ENCODE results near the gene TMUB1. TPM values are rescaled to one million over a fixed set of nuclear protein-coding genes. Genes with fewer than 3 reads are reported as not detected.

TMUB1 gene
- total and polyA plus RNA-seq, 9 of the 15 experiments (the other 6 are each of a cell fraction or from before 2014, with no cell fraction given) = 0.14 to 241 (median 74.1) TPM

GRCh38 chr7:151061213-151062110 lies 21.8 kb downstream of the TMUB1 start (continued):
- TF ChIP-seq ZHX1 (conservative IDR thresholded peaks at IDR 0.05; ENCODE audit: low read length) = no peak
- TF ChIP-seq JUN (IDR thresholded peaks at IDR 0.05; ENCODE audit: borderline replicate concordance, low read depth, low read length) = no peak
- no peak for TF ChIP-seq JUN (CRISPR knock-in tag; IDR thresholded peaks at IDR 0.05; ENCODE audit: borderline replicate concordance)
- no peak for TF ChIP-seq FOXJ3 (CRISPR knock-in tag; IDR thresholded peaks at IDR 0.05)
- no peak for TF ChIP-seq MTF1 (CRISPR knock-in tag; IDR thresholded peaks at IDR 0.05; ENCODE audit: borderline replicate concordance)
- no peak; the same call in 1 of the 2 replicates for TF ChIP-seq TEAD4 (IDR thresholded peaks at IDR 0.05; ENCODE audit: low read length)
- no peak for TF ChIP-seq TEAD4 (CRISPR knock-in tag; IDR thresholded peaks at IDR 0.05; ENCODE audit: borderline replicate concordance)
- TF ChIP-seq NCOA1 (IDR thresholded peaks at IDR 0.05; ENCODE audit: low read depth) = no peak
- TF ChIP-seq ZNF740 (CRISPR knock-in tag; IDR thresholded peaks at IDR 0.05) = 0 out of 2 replicates have a peak, but pooled peaks have one; percentile 60
- TF ChIP-seq ZNF740 (tag; IDR thresholded peaks at IDR 0.05) = no peak
- no peak; the same call in 1 of the 2 replicates for TF ChIP-seq ZSCAN29 (IDR thresholded peaks at IDR 0.05)
- TF ChIP-seq ZFP36 (IDR thresholded peaks at IDR 0.05; ENCODE audit: low read depth, low read length, partially characterized antibody) = no peak
- no peak for TF ChIP-seq MYNN (IDR thresholded peaks at IDR 0.05)
- no peak for TF ChIP-seq MYNN (CRISPR knock-in tag; IDR thresholded peaks at IDR 0.05)
- no peak for TF ChIP-seq ZNF57 (CRISPR knock-in tag; IDR thresholded peaks at IDR 0.05)
- no peak for TF ChIP-seq CGGBP1 (CRISPR knock-in tag; IDR thresholded peaks at IDR 0.05)
- peak; percentile 63; the same call in 1 of the 2 replicates for TF ChIP-seq PREB (CRISPR knock-in tag; IDR thresholded peaks at IDR 0.05)
- TF ChIP-seq THAP7 (CRISPR knock-in tag; IDR thresholded peaks at IDR 0.05) = no peak
- no peak for TF ChIP-seq ZNF766 (CRISPR knock-in tag; conservative IDR thresholded peaks at IDR 0.05)
- no peak for TF ChIP-seq NONO (IDR thresholded peaks at IDR 0.05; ENCODE audit: low read depth in 2 of 2, low read length in 1 of 2)
- no peak for TF ChIP-seq ZKSCAN1 (IDR thresholded peaks at IDR 0.05; ENCODE audit: low read depth, low read length)

All from K562 (cell line).